ENCODE results near the gene EIF1AD.

EIF1AD gene

DNA sequence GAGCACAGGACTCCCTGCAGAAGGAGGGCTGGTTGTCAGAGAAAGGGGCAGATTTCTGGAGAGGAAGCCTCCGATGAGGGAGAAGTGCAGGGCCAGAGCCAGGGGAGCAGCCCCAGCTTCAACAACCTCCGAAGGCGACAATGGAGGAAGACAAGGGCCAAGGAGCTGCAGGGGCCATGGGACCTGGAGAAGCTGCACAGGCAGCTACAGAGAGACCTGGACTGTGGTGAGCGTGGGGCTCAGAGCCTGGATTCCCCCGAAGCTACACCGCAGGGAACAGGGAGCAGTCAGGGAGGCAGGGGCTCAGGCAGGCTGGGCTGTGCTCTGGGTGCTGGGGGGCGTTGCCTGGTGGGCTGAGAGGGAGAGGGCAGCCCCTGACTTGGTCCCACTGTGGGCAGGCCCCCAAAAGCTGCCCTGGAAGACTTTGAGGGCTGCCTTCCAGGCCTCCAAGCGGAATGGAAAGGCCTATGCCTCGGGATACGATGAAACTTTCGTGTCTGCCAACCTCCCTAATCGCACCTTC is 54.3 kb downstream of the EIF1AD start:
- in situ Hi-C loops (cut with MboI; ENCODE audit: low sequenced_read_pairs): no loop called here

DNA sequence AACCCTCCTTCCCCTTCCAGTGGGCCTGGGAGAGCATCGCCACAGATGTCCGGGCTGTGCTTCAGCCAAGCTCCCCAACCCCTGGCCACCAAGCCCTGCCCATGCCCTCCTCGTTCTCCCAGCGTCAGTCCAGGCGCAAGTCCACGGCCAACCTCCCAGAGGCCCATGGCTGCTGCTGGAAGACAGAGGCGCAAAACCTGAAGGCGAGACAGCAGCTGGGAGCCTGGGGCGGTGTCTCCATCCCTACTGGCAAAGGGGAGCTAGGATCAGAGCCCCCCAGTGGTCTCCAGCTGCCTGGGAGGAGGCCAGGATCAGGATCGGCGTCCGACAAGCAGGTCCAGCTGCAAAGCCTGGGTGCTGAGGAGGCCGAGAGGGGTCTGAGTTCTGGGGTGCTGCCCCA is 54.8 kb downstream of the EIF1AD start:
- in situ Hi-C loops (cut with MboI; ENCODE audit: low sequenced_read_pairs): no loop called here

DNA sequence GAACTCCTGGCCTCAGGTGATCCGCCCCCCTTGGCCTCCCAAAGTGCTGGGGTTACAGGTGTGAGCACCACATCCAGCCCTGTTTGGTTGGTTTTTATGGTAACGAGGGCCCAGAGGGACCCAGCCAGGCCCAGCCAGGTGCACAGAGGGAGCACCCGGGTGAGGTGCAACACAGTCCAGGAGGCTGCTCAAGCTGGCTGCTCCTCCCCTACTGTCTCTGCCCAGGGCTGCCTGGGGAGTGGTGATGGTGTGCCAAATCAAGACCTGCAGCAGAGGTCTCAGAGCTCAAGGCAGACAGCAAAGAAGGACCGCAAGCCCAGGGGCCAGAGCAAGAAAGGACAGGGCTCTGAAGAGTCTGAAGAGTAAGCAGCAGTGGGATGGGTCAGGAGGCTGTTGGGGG is 55.3 kb downstream of the EIF1AD start:
- in situ Hi-C loops (cut with MboI; ENCODE audit: low sequenced_read_pairs): no loop called here
